HG03066 (cell line): ENCODE data around the gene PINK1.
A peak's percentile ranks its signal among the peaks of the same experiment; 100 is the strongest.

ENCODE experiments used
- ATAC-seq: cut with Tn5 transposase; IDR thresholded peaks from one replicate; pipeline ENCODE4 v1.9.1; 2021; ENCODE audit warnings: low read depth; ENCODE audit not compliant: unreplicated experiment

The PINK1 gene

DNA sequence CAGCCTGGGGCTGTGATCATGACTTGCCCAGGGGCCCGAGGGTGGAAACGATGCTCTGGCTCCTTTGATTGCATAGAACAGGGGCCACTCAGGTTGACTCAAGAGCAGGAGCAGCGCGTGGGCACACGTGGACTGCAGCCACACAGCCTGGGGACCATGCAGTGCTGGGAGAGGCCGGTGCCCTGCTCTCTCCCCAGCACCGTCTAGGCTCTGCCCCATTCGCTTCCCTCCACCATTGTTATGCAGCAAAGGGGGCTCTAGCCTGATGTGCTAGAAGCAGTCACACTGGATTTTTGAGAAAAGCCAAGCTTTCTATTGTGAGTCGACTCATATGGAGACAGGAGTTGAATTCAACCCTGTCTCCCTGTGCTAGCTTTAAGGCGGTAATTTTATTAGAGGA lies 8.7 kb downstream of the PINK1 start:
- no peak for ATAC-seq

DNA sequence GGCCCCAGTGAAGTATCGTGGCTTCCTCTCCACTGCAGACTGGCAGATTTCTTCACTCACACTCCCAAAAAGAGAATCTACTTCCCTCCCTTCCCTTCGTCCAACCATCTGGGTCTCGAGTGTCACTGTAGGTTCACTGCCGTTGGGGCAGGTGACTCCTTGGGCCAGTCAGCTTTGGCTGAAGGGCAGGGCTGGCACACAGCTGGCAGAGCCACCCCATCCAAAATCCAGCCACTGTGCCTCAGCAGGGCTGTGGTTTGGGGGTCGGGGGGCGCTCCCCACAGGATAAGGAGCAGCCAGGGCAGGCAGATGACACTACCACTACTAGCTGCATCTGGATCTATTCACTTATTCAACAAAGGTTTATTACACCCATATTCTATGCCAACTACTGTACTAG lies 9.8 kb downstream of the PINK1 start:
- no peak for ATAC-seq

DNA sequence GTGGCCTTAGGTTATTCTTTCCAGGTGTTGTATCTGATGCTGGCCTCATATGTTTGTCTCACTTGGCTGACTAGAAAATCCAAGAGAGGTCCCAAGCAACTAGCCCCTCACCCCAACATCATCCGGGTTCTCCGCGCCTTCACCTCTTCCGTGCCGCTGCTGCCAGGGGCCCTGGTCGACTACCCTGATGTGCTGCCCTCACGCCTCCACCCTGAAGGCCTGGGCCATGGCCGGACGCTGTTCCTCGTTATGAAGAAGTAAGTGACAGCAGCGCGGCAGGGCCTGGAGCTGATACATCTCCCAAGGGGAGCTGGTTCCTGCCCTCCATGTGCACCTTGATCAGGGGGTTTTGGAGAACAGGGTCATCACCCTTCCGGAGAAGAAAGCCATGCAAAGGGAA lies 11.2 kb downstream of the PINK1 start:
- no peak for ATAC-seq

DNA sequence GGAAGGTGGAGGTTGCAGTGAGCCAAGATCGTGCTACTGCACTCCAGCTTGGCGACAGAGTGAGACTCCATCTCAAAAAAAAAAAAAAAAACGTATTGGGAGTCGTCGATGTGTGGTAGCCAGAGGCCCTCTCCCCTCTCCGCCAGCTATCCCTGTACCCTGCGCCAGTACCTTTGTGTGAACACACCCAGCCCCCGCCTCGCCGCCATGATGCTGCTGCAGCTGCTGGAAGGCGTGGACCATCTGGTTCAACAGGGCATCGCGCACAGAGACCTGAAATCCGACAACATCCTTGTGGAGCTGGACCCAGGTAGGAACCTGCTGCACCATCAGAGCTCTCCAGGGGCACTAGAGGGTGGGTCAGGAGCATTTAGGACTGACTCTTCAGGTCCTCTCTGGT lies 12.2 kb downstream of the PINK1 start:
- ATAC-seq, result no peak

DNA sequence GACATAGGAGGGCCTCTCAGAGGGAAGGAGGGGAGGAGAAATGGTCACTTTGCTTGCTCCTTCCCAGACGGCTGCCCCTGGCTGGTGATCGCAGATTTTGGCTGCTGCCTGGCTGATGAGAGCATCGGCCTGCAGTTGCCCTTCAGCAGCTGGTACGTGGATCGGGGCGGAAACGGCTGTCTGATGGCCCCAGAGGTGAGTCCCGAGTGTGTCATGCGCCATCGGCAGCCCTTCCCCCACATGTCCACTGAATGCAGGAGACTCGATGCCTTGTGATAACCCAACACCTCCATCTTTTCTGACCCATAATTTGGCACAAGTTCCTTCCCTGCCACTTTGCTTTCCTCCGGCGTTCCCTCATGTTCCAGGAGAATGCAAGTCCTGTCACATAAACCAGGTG lies 15.2 kb downstream of the PINK1 start:
- no peak for ATAC-seq

DNA sequence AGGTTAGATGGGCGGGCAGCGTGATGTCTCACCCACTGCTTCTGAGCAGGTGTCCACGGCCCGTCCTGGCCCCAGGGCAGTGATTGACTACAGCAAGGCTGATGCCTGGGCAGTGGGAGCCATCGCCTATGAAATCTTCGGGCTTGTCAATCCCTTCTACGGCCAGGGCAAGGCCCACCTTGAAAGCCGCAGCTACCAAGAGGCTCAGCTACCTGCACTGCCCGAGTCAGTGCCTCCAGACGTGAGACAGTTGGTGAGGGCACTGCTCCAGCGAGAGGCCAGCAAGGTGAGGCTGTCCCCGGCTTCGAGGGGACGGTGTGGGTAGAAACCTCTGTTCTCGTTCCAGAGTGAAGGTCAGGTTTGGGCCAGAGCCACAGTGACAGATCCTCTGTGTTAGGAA lies 15.7 kb downstream of the PINK1 start:
- no peak for ATAC-seq

DNA sequence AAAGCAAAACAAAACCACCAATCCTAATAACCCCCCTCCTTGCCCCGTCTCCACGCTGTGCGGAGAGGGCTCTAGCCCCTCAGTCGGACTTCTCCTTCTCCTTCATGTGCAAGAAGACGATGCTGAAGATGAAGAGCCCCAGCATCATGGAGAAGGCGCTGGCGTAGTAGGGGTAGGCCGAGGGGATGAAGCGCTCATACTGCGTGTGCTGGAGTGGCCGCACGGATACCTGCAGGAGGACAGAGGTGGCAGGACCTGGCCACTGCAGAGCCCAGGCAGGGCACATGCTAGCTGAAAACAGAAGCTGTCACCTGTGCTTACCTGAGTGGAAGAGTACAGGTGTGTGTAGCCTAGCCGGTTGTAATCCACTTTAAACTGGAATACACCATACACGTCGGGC lies 19.0 kb downstream of the PINK1 start:
- no peak for ATAC-seq

DNA sequence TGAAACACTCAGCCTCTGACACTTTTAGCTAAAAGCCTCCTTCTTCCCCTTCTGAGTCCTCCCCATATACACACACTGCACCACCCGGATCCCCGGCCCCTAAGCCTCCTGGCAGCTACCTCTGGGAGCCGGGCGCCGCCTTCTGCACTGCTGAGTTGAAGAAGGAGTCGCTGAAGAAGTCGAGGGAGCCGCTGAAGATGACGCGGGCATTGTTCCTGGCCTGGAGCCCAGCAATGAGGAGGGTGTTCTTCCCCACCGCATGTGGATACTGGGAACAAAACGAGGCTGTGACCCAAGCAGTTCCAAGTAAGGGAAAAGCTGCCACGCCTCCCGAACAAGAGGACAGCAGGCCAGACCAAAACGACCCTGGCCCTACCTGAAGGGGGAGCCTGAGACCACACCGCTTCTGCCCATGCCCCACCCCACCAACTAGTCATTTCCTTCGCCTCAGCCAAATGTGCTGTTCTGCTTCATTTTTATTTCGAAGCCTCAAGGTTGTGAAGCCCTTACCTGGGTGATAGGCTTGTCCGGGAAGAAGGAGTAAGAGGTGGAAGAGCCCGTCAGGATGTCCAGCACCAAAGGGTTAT lies 20.9 kb downstream of the PINK1 start:
- ATAC-seq, result no peak

DNA sequence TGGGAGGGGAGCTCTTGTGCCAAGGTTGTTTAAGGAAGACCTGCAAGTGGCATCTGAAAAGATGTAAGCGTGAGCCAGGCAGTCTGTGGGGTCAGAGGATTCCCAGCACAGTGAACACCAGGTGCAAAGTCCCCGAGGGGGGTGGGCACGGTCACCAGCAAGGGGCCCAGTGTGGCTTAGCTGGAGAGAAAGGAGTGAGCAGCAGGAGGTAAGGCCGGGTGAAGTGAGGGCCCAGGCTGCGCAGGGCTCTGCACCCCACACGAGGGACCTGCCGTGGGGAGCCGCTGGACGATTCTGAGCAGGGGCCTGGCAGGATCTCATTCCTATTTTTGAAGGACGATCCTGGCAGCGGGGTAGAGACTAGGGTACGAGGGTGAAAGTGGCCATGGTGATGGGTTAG lies 23.8 kb downstream of the PINK1 start:
- ATAC-seq, result no peak

DNA sequence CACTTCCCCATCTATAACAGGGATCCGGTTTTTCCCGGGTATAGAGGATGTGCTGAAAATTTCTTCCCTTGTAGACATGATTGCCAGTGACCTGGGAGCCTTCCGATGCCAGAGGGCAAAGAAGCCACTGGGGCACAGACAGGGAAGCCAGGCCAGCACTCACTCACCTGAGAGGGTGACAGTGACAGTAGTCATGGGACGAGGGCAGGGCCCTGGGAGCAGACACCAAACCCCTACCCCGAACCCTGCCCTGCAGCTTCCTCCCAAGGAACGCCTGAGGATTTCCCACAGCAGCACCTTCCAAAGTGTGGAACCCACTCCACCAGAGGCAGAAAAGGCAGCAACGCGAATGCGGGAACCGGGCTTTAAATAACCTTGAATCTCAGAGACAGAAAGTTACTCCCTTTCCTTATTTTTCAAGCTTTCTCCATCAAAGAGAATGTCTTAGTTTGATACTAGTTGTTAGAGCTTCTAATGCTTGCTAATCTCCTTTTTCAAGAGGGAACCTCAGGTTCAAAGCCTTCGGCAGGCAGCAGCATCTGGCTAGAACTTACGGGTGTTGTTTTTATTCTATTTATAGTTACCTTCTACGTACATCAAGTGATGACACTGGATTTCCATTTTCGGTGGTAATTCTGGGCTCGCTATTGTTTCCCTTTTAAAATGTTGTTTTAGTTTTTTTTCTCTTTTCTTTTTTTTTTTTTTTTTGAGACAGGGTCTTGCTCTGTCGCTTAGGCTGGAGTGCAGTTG lies 25.1 kb downstream of the PINK1 start:
- no peak for ATAC-seq

DNA sequence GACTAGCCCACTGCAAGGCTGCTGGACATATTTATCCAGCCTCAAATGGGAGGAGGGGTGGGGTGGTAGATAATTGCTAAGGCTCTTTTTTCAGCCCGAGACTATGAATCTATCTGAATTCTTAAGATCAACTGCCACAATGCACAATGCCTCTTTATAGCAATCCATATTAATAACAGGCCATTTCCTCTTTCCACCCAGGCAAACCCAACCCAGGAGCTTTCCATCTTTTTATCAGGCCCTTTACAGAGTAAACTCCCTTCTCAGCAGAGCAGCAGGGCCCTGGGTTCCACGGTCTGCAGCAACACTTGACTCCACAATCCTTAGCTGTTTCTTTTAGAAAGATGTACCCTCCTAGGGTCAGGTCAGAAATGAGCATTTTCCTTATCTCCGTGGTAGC lies 27.1 kb downstream of the PINK1 start:
- no peak for ATAC-seq

DNA sequence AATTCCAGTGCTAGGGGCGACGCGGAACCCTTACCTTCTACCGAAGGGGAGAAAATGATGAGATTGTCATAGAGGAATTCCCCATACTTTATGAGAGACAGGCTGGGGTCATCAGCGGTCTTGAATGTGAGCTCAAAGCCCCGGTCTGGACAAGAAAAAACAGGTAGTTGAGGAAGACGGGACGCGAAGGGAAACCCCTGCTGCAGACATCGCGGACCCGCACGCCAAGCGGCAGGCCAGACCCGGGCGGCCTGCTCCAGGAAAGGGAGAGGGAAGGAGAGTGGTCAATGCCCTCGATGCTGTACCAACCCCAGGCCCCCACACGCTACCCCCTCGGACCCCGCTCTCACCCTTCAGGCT lies 27.6 kb downstream of the PINK1 start:
- ATAC-seq, result no peak

DNA sequence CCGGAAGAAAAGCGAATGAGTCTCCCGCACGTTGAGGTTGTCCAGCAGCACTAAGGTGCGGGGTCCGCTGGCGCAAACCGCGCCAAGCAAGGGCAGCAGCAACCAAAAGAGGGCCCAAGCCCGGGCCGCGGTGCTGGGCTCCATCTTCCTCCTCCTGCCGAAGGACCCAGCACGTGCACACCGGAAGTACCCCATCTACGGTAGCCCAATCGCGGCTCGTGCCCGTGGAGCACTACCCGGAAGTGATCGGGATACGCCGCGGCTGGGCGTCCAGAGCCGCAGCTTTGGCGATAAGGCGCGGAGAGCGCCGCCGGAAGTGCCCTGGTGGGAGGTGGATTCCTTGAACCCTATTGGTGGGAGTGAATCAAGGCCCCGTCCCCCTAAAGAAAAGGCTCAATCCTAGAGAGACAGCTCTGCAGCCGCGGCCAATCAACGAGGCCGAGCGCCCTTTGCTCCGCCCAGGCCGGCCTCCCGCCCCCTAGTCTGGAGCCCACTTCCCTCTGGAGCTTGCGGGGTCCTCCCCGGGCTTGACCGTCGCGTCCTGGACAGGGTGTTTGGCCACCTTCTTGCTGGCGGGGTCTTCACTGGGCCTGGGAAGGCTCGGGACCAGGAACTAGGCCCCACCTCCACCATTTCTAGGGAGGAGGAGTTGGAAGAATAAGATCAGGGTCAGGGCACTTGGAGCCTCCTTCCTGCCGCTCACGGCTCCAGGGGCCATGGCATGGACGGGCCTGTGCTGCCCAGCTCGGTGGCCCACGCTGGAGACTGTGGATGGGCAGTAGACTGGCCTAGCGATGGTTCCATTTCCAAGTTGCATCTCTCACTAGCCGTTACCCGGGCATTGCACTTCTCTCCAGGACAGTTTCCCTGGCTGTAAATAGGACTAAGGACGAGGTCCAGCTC lies 28.2 kb downstream of the PINK1 start, which contains the start of gene DDOST:
DDOST (minus strand) TSS at position 163 of the 903 bp plus-strand sequence; CDS start at position 144, 19 bp downstream.
- ATAC-seq, result peak; percentile 95

DNA sequence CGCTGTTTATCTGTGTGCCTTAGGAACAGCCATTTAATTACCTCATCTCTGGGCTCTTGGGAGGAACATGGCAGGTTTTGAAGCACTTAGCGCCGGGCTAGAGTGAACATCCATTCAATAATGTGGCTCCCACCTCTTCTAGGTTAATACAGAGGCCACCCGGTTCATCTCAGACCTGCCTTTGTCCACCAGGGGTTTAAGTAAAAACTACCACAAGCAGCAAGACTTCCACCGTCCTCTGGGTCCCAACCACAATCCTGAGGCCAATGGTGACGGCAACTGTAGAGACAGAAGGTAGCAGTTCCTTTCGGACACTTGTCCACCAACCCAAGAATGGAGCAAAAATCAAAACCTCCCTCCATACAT lies 28.8 kb downstream of the PINK1 start:
- ATAC-seq, result no peak

DNA sequence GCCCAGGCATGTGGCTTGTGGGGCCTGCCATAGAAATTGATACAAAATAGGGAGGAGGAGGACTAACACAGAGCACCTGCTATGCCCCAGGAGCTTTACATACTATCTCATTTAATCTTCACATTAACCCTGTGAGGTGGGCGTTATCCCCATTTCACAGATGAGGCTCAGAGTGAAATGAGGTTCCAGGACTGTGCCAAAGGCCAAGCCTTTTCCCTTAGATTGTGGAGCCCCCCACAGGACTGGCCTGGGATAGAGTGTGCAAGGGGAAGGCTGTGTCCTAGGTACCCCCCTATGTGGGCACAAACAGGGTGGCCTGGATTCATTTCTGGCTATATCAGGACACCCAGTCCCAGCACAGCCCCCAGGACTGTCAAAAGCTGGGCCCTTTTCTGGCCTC lies 30.1 kb downstream of the PINK1 start:
- ATAC-seq, result no peak

DNA sequence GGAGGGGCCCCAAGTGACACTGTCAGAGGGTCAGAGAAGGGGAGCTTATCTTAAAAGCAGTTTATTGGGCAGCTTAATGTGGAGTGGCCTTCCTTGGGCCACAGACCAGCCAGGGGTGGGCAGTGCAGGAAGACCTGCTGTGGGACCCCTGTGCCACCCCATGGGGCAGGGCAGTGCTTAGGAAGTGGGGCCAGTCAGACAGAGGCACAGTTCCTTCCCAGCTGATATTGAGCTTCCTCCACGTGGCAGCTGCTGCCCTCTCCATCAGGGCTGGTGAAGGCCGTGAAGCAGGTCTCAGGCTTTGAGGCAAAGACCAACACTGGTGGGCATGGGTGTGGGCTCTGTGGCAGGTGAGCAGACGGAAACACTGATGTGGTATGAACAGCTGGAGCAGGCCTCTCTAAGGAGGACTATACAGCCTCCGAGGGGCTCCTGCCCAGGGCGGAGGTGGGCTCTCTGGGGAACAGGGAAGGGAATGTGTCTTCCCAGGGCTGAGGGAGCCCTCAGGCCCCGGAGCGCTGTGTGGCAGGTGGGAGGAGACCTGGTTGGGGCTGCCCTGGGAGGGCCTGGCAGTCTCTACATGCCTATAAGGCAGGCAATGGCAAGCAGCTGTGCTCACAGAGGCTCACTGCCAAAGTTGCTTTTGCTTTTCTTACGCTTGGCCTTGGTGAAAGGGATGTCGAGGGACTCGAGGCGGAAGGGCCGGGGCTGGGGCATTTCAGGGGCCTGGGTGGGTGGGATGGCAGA lies 30.9 kb downstream of the PINK1 start:
- ATAC-seq, result no peak

DNA sequence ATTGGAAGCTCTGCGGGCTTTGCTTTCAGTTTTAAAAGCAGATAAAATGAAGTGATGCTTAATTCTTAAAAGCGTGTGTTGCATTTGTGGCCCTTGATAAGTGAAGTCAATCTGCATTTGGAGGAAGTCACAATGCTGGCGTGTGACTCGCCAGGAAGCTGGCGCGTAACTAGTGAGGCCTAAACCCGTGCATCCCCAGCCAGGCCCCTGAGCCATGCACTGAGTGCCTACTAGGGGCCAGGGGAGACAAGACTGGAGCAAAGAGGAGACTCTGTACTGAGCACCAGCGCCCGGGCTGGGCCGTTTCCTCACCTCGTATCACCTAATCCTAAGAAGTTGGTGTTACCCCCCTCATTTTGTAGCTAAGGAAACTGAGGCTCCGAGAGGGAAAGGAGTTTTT lies 32.5 kb downstream of the PINK1 start:
- ATAC-seq, result no peak

DNA sequence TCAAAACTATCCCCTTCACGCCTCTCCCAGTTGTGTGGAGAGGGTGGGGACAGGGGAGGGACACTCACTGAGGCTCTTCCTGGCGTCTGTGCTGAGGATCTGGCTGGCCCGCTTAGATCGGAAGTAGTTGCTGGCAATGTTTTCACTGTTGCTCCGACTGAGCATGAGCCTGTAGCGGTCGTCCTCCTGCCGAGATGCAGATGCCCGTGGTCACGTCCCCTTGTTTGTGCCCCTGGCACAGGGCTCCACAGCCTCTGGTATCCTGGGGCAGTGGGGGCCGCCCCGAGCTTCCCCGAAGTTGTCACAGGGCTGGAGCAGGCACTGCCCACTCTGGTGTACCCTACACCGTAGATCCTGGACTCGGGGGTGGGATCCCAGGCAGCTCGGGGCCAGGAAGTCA lies 32.9 kb downstream of the PINK1 start:
- ATAC-seq, result no peak

DNA sequence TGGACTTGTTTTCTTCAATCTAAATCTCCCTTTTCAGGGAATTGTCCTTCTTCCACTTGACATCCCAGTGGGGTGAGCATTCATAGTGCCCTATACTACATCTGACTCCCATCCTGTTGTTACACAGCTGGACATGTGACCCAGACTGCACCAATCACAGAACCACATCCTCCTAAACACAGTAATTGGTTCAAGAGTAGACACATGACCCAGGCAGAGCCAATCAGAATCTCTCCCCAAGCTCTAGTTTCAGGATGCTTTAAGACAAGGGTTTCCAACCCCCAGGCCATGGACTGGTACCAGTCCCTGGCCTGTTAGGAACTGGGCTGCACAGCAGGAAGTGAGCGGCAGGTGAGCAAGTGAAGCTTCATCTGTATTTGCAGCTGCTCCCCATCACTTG lies 33.5 kb downstream of the PINK1 start:
- ATAC-seq, result no peak

DNA sequence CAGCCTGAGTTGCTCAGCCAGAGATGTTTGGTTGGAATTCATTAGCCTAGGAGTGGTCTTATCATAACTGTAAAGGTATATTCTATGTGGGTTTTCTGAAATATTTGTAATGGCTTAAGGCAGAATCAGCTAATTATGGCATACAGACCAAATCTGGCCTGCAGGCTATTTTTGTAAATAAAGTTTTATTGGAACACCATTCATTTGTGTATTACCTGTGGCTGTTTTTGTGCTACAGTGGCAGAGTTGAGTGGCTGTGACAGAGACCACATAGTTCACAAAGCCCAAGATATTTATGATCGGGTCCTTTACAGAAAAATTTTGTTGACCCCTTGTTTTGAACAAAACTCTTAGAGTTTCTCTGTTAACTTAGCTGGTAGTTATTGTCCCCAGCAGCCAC lies 35.3 kb downstream of the PINK1 start:
- no peak for ATAC-seq

DNA sequence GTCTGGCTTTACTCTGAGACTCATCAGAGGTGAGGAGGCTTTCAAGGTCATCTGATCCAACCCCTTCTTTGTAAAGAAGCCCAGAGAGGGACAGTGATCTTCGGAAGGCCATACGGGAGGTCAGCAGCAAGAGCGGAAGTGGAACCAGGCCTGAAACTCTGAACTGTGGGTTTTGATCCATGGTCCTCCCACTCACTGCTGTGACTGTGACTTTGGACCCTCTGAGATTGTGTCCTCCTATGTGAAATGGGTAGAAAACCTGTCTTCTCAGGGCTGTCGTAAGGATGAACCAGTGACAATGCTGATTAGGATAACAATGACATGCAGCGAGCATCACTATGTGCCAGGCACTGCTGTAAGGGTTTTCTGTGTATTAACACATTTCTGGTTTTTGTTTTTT lies 37.7 kb downstream of the PINK1 start:
- no peak for ATAC-seq
